GM12875 (cell line): Measurements from ENCODE around the gene LGR6.

Source experiments
- H3K4me3 ChIP-seq: one replicate; pipeline ENCODE4 v1.5.1; 2011; ENCODE audit warnings: low read depth, low read length, control low read depth
- TF ChIP-seq, protein P1 (sequence below): IDR thresholded peaks from 2 replicates; pipeline ENCODE4 v1.5.1; 2011; ENCODE audit warnings: low read depth, mild to moderate bottlenecking, control low read depth, inconsistent platforms, low read length, moderate library complexity, borderline replicate concordance; ENCODE audit not compliant: insufficient read depth

The LGR6 gene

GRCh38 chr1:202221911-202222909 is 28.6 kb downstream of the LGR6 start:
- H3K4me3 ChIP-seq: no peak overlapping the region

GRCh38 chr1:202223121-202223860 is 29.7 kb downstream of the LGR6 start:
- H3K4me3 ChIP-seq: no peak overlapping the region
- TF ChIP-seq, protein P1, sequence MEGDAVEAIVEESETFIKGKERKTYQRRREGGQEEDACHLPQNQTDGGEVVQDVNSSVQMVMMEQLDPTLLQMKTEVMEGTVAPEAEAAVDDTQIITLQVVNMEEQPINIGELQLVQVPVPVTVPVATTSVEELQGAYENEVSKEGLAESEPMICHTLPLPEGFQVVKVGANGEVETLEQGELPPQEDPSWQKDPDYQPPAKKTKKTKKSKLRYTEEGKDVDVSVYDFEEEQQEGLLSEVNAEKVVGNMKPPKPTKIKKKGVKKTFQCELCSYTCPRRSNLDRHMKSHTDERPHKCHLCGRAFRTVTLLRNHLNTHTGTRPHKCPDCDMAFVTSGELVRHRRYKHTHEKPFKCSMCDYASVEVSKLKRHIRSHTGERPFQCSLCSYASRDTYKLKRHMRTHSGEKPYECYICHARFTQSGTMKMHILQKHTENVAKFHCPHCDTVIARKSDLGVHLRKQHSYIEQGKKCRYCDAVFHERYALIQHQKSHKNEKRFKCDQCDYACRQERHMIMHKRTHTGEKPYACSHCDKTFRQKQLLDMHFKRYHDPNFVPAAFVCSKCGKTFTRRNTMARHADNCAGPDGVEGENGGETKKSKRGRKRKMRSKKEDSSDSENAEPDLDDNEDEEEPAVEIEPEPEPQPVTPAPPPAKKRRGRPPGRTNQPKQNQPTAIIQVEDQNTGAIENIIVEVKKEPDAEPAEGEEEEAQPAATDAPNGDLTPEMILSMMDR: no peak

More at GRCh38 chr1:202221911-202222909, 28.6 kb downstream of the LGR6 start:
- TF ChIP-seq, protein P1: no peak

DNA sequence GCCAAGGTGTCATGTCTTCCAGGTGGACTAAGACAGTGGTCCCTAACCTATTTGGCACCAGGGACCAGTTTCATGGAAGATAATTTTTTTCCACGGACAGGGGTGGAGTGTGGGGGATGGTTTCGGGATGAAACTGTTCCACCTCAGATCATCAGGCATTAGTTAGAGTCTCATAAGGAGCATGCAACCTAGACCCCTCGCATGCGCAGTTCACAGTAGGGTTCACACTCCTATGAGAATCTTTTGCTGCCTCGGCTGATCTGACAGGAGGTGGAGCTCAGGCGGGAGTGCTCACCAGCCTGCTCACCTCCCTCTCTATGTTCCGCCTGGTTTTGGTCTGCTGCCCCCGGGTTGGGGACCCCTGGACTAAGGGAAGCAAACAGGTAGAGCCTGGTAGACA is 30.9 kb downstream of the LGR6 start:
- H3K4me3 ChIP-seq: no peak overlapping the region
- TF ChIP-seq, protein P1: no peak

DNA sequence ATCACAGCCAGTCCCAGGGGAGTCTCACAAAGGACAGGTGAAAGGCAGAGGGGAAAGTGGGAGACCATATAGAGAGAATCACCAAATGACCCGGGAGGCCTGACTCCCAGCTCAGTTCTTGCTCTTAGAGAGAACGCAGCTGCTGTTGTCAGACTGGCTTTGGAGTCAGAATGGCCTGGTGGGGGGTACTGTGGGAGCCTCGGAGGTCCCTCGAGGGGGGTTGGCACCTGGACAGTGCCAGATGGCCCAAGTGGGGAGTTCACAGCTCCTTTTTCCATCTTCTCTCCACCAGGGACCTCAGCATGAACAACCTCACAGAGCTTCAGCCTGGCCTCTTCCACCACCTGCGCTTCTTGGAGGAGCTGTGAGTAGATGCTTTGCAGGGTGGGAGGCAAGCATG is 31.5 kb downstream of the LGR6 start:
- H3K4me3 ChIP-seq: no peak overlapping the region
- TF ChIP-seq, protein P1: no peak

DNA sequence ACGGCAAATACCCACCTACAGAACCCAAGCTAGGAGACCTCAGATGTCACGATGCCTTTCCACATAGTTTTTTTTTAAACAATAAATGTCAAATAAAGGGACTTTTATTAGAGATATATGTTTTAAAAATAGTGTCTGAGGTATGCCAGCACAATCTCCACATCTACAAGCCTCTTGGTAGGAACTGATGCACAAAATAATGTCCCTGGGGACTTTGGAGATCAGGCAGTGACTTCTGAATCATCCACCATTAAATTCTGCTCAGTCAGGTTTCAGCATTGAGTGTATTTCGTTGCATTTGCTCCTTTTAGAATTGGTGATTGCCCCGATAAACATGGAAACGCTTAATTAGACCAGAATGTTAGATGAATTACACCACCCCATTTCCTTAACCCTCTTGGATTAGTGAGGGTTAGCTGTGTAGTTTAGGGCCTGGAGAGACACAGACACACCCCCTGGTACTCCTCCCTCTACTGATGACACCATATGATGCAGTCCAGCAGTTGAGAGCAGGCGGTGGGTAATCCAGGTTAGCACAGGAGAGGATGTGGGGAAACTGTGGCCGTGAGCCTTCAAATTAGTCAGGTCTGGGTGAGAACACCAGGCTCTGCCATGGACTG is 33.6 kb downstream of the LGR6 start:
- TF ChIP-seq, protein P1: no peak

DNA sequence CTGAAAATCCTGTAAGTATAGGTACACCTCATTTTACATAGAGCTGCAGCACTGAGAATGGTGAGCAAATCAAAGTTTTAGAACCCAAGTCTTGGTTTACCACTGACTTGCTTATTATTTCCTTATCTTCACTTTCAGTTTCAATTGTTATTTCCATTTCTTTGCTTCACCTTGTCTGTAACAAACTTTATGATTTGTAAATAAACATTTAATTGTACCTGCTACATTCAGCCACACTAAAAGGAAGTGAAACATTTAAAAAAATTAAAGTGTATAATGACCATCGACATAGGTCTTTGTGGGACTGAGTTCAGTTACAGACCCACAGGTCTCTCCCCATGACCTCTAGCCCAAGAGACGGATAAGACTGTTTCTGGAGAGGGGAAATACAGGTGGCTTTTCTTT is 34.4 kb downstream of the LGR6 start:
- no peak overlapping the region for H3K4me3 ChIP-seq
- TF ChIP-seq, protein P1: no peak

More for the DNA sequence above, 33.6 kb downstream of the LGR6 start:
- no peak overlapping the region for H3K4me3 ChIP-seq
